T-helper 2 cell treated with Interferon-gamma antibody and Interleukin-4, amounts not matched to agents 100 ng/mL and 5 ng/mL, for 36 hours (primary cell): Measurements from ENCODE around the gene NUTF2. TPM values are rescaled to one million over a fixed set of nuclear protein-coding genes. Genes with fewer than 3 reads are reported as not detected.
"Not testable (repeated sequence)": the region's sequence is repeated elsewhere in the genome, so short reads cannot be mapped to it uniquely, and the experiment has no call there.

Experiments used
- intact Hi-C: fragments of 100-400 bp; cut with micrococcal nuclease; formaldehyde crosslinking; loops from one replicate; pipeline ENCODE4 v1.15.1; 2023
- total RNA-seq: library from RNA; stranded (reverse); gene quantifications from 2 replicates; pipeline ENCODE4 v1.2.3, GENCODE V29; 2022

Gene NUTF2
- total RNA-seq, 1 donor from 2014 or later = 138 TPM

- intact Hi-C loops = not testable (repeated sequence)
Measured at GRCh38 chr16:67837190-67837589, 9.5 kb upstream of the NUTF2 start.

GRCh38 chr16:67837811-67838210, 8.9 kb upstream of the NUTF2 start:
- intact Hi-C loops = no loop called here

GRCh38 chr16:67841198-67841815, 5.4 kb upstream of the NUTF2 start:
- intact Hi-C loops = loop anchor here (10.0 kb wide), 1 partner anchor 177 kb away; the partner anchor contains the start of genes ACD, C16orf86, ENKD1 and PARD6A

- intact Hi-C loops = loop anchor here (1.0 to 10.0 kb wide), 5 partner anchors 9 to 242 kb away; partner anchors contain the start of genes ACD, C16orf86, ENKD1 and PARD6A
Measured at GRCh38 chr16:67841816-67842508, 4.8 kb upstream of the NUTF2 start, which contains the start of gene THAP11. TSS of gene THAP11 (plus strand) at chr16:67842320. CDS start at chr16:67842555, 235 bp downstream.

GRCh38 chr16:67842509-67843342, 4.0 kb upstream of the NUTF2 start:
- intact Hi-C loops = loop anchor here (1.0 to 10.0 kb wide), 5 partner anchors 9 to 242 kb away; partner anchors contain the start of genes ACD, C16orf86, ENKD1 and PARD6A

- intact Hi-C loops = loop anchor here (10.0 kb wide), 1 partner anchor 179 kb away; the partner anchor contains the start of genes ACD, C16orf86, ENKD1 and PARD6A
Measured at GRCh38 chr16:67843343-67843765, 3.4 kb upstream of the NUTF2 start.

- intact Hi-C loops = loop anchor here (10.0 kb wide), 1 partner anchor 180 kb away; the partner anchor contains the start of genes ACD, C16orf86, ENKD1 and PARD6A
Measured at GRCh38 chr16:67844497-67844896, 2.2 kb upstream of the NUTF2 start.

- intact Hi-C loops = loop anchor here (1.0 to 10.0 kb wide), 7 partner anchors 12 to 283 kb away; partner anchors contain the start of genes ACD, C16orf86, CTCF and EDC4
Measured at GRCh38 chr16:67845291-67846062, 1.3 kb upstream of the NUTF2 start.

- intact Hi-C loops = loop anchor here (1.0 to 10.0 kb wide), 7 partner anchors 13 to 284 kb away; partner anchors contain the start of genes ACD, C16orf86, CTCF and EDC4
Measured at GRCh38 chr16:67846063-67846319, 742 bp upstream of the NUTF2 start.

- intact Hi-C loops = loop anchor here (2.0 to 10.0 kb wide), 2 partner anchors 26 to 182 kb away; partner anchors contain the start of genes ACD, C16orf86, EDC4 and ENKD1
Measured at GRCh38 chr16:67847064-67847861, 530 bp downstream of the NUTF2 start, which contains the start of gene CENPT. TSS of gene CENPT (minus strand) at chr16:67847693. CDS start at chr16:67833859, 13,834 bp downstream.

- intact Hi-C loops = loop anchor here (10.0 kb wide), 1 partner anchor 183 kb away; the partner anchor contains the start of genes ACD, C16orf86, ENKD1 and PARD6A
Measured at GRCh38 chr16:67848118-67848517, 1.4 kb downstream of the NUTF2 start.

GRCh38 chr16:67853670-67854069, 6.9 kb downstream of the NUTF2 start:
- intact Hi-C loops = no loop called here

- intact Hi-C loops = no loop called here
Measured at GRCh38 chr16:67855789-67856188, 9.1 kb downstream of the NUTF2 start.

GRCh38 chr16:67856927-67857546, 10.3 kb downstream of the NUTF2 start:
- intact Hi-C loops = no loop called here

GRCh38 chr16:67857547-67858233, 11.0 kb downstream of the NUTF2 start:
- intact Hi-C loops = no loop called here

- intact Hi-C loops = no loop called here
Measured at GRCh38 chr16:67858500-67858899, 11.8 kb downstream of the NUTF2 start.

- intact Hi-C loops = no loop called here
Measured at GRCh38 chr16:67860589-67861398, 14.1 kb downstream of the NUTF2 start.
